ENCODE results near the gene ABCC11. TPM values are rescaled to one million over a fixed set of nuclear protein-coding genes. Genes with fewer than 3 reads are reported as not detected.
A peak's percentile ranks its signal among the peaks of the same experiment; 100 is the strongest.

Gene ABCC11
- total RNA-seq, 2 donors from 2014 or later, result 0.70 TPM; not detected in 1

DNA sequence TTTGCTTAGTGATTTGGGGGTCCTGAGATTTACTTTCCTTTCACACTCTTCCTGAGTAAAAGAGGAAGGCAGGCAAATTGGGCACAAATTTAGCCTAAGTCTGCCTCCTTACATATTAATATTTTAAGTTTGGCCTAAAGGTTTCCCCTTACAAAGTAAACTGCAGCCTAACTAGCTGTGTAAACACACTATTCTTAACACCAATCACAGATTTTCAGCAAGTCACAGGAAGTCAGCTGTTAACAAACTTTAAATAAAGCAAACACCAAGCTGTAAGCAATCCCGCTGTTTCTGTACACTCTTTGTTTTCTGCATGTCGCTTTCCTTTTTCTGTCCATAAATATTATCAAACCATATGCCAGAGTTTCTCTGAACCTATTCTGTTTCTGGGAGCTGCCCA lies 45.1 kb upstream of the ABCC11 start:
- 85% methylated on average over 2 of the region's 2 CpGs; no CpG with 5 or more reads in 1 of the 2 experiments for WGBS, 2 experiments (ENCODE audit: insufficient coverage in 1 of 2, insufficient read length in 1 of 2)
- no peak overlapping the region for H3K4me3 Mint-ChIP-seq
- no peak overlapping the region for H3K27ac ChIP-seq (ENCODE audit: low read depth, low read length)
- peaks cover 17% of the 10 kb centered on the region for H3K9me3 ChIP-seq (ENCODE audit: control insufficient read depth, low read length)
- DNase-seq, result no peak
- H3K27ac Mint-ChIP-seq, result peak overlapping the region; percentile 17
- H3K36me3 Mint-ChIP-seq (ENCODE audit: low read depth), result peaks cover 65% of the 10 kb centered on the region
- TF ChIP-seq CTCF (conservative IDR thresholded peaks at IDR 0.05), result no peak
- H3K4me1 Mint-ChIP-seq, result peaks cover 16% of the 10 kb centered on the region
- H3K27me3 ChIP-seq (ENCODE audit: control insufficient read depth, insufficient read depth, low read length, poor library complexity, severe bottlenecking), result no peaks in the 10 kb centered on the region
- H3K4me1 ChIP-seq (ENCODE audit: control insufficient read depth, insufficient read depth, low read length), result no peaks in the 10 kb centered on the region
- H3K9ac ChIP-seq (ENCODE audit: extremely low read depth, low read length, poor library complexity, severe bottlenecking), result no peak overlapping the region
- peaks cover 5% of the 10 kb centered on the region for H3K9me3 Mint-ChIP-seq
- H3K27me3 Mint-ChIP-seq (ENCODE audit: insufficient read depth), result no peaks in the 10 kb centered on the region
- peaks cover 64% of the 10 kb centered on the region for H3K36me3 ChIP-seq (ENCODE audit: control insufficient read depth, insufficient read depth, low read length)
- H3K4me3 ChIP-seq (ENCODE audit: low read length), result no peak overlapping the region

DNA sequence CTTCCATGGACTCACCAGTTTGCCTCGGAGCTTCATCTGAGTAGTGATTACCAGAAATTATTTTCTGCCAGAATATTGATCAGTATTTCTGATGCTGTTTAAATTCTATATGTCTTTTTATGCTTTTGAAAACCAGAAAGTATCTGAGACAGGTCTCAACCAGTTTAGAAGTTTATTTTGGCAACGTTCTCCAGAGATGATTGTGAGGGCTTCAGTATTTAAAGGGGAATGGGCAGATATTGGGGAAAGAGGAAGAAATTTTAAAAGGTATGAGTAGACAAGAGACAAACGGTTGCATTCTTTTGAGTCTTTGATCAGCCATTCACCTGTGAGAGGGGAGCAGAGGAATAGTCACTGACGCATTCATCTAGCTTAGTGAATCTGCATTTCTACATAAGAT lies 44.4 kb upstream of the ABCC11 start:
- peaks cover 16% of the 10 kb centered on the region for H3K4me1 Mint-ChIP-seq
- H3K27ac Mint-ChIP-seq, result peak overlapping the region; percentile 17
- DNase-seq, result no peak

DNA sequence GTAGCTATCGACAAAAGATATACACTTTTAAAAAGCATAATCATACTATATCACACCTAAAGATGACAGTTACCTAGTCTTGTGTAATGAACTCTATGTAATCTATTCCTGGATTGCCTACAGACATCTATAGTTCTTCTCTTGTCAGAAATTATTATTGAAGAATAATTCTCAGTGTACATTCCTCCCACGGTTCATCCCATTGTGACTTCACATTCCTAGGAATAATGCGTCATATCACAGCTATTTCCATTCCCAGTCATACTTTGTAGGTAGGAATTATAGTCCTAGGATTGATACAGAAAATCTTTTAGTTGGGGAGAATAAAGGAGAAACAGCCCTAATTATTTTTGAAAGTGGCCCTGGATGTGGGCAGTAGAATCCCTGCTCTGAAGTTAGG lies 44.0 kb upstream of the ABCC11 start:
- H3K4me1 ChIP-seq (ENCODE audit: control insufficient read depth, insufficient read depth, low read length), result no peaks in the 10 kb centered on the region
- no peak for DNase-seq
- H3K4me3 ChIP-seq (ENCODE audit: low read length), result no peak overlapping the region
- Mint-ChIP-seq H3K9me3 (peaks cover 16% of the 10 kb centered on the region), H3K4me1 (peaks cover 16% of the 10 kb centered on the region), H3K36me3 (ENCODE audit: low read depth) (peaks cover 68% of the 10 kb centered on the region), H3K27ac (no peak overlapping the region), H3K27me3 (ENCODE audit: insufficient read depth) (no peaks in the 10 kb centered on the region), H3K4me3 (no peak overlapping the region)
- H3K27ac ChIP-seq (ENCODE audit: low read depth, low read length), result no peak overlapping the region
- peaks cover 29% of the 10 kb centered on the region for H3K9me3 ChIP-seq (ENCODE audit: control insufficient read depth, low read length)
- TF ChIP-seq CTCF (conservative IDR thresholded peaks at IDR 0.05), result no peak
- H3K36me3 ChIP-seq (ENCODE audit: control insufficient read depth, insufficient read depth, low read length), result peaks cover 65% of the 10 kb centered on the region
- 95% methylated on average over 3 of the region's 3 CpGs; no CpG with 5 or more reads in 1 of the 2 experiments for WGBS, 2 experiments (ENCODE audit: insufficient coverage in 1 of 2, insufficient read length in 1 of 2)
- H3K9ac ChIP-seq (ENCODE audit: extremely low read depth, low read length, poor library complexity, severe bottlenecking), result no peak overlapping the region
- H3K27me3 ChIP-seq (ENCODE audit: control insufficient read depth, insufficient read depth, low read length, poor library complexity, severe bottlenecking), result no peaks in the 10 kb centered on the region

More for the DNA sequence above, 44.4 kb upstream of the ABCC11 start:
- H3K4me1 ChIP-seq (ENCODE audit: control insufficient read depth, insufficient read depth, low read length), result no peaks in the 10 kb centered on the region
- TF ChIP-seq CTCF (conservative IDR thresholded peaks at IDR 0.05), result no peak
- peaks cover 65% of the 10 kb centered on the region for H3K36me3 ChIP-seq (ENCODE audit: control insufficient read depth, insufficient read depth, low read length)
- no peaks in the 10 kb centered on the region for H3K27me3 ChIP-seq (ENCODE audit: control insufficient read depth, insufficient read depth, low read length, poor library complexity, severe bottlenecking)
- peaks cover 24% of the 10 kb centered on the region for H3K9me3 ChIP-seq (ENCODE audit: control insufficient read depth, low read length)
- H3K27ac ChIP-seq (ENCODE audit: low read depth, low read length), result no peak overlapping the region
- Mint-ChIP-seq H3K36me3 (ENCODE audit: low read depth) (peaks cover 66% of the 10 kb centered on the region), H3K27me3 (ENCODE audit: insufficient read depth) (no peaks in the 10 kb centered on the region), H3K4me3 (no peak overlapping the region), H3K9me3 (peaks cover 12% of the 10 kb centered on the region)
- H3K4me3 ChIP-seq (ENCODE audit: low read length), result no peak overlapping the region
- no peak overlapping the region for H3K9ac ChIP-seq (ENCODE audit: extremely low read depth, low read length, poor library complexity, severe bottlenecking)
- WGBS, 2 experiments (ENCODE audit: insufficient coverage in 1 of 2, insufficient read length in 1 of 2), result 89 to 94% methylated on average over 2 to 4 of the region's 4 CpGs

Data from endodermal cell (in vitro differentiated cells).